Heart left ventricle (tissue), 16 donors: ENCODE data around the gene KRTAP5-1. TPM values are rescaled to one million over a fixed set of nuclear protein-coding genes. Genes with fewer than 3 reads are reported as not detected.
A peak's percentile ranks its signal among the peaks of the same experiment; 100 is the strongest.

Experiments
- ATAC-seq, 4 donors: fragments of 200-7000 bp; cut with Tn5 transposase; one replicate each; pipeline ENCODE4 v1.9.1; 2020 to 2022; ENCODE audit warnings: moderate library complexity in 4 of 4, mild to moderate bottlenecking in 3 of 4, moderate number of reproducible peaks in 1 of 4
- DNase-seq, 5 donors: peaks; one replicate each; pipeline ENCODE4 v3.0.0-alpha.2; 2020
- H3K27ac ChIP-seq, 12 donors: fragments of 200-600 bp; sonication (generic) in 4 of 12; one replicate each; pipeline versions ENCODE4 v1.5.0 to v1.8.0; 2016 to 2022; ENCODE audit warnings: mild to moderate bottlenecking in 2 of 12
- H3K27me3 ChIP-seq, 9 donors: fragments of 200-600 bp; sonication (generic) in 2 of 9; one replicate each; pipeline versions ENCODE4 v1.5.1 to v1.8.0; 2016 to 2022; ENCODE audit warnings: mild to moderate bottlenecking in 3 of 9
- H3K36me3 ChIP-seq, 9 donors: fragments of 200-600 bp; sonication (generic) in 2 of 9; one replicate each; pipeline versions ENCODE4 v1.5.0 to v1.8.0; 2018 to 2022; ENCODE audit warnings: mild to moderate bottlenecking in 2 of 9
- H3K4me1 ChIP-seq, 12 donors: fragments of 200-600 bp; sonication (generic) in 4 of 12; one replicate each; pipeline versions ENCODE4 v1.5.0 to v1.8.0; 2016 to 2022; ENCODE audit warnings: mild to moderate bottlenecking in 3 of 12
- H3K4me3 ChIP-seq, 12 donors: fragments of 200-600 bp; sonication (generic) in 4 of 12; one replicate each; pipeline versions ENCODE4 v1.5.0 to v1.8.0; 2017 to 2022; ENCODE audit warnings: mild to moderate bottlenecking in 9 of 12, moderate library complexity in 4 of 12
- H3K9me3 ChIP-seq, 12 donors: fragments of 200-600 bp; sonication (generic) in 4 of 12; one replicate each; pipeline versions ENCODE4 v1.5.0 to v1.8.0; 2016 to 2022; ENCODE audit warnings: mild to moderate bottlenecking in 1 of 12
- CTCF ChIP-seq, 12 donors: fragments of 200-600 bp; sonication (generic) in 4 of 12; IDR thresholded peaks; one replicate each; pipeline versions ENCODE4 v1.5.0 to v1.8.0; 2018 to 2022; ENCODE audit warnings: antibody characterized with exemption in 12 of 12, mild to moderate bottlenecking in 5 of 12
- POLR2A ChIP-seq, 2 donors: fragments of 450-650 bp; IDR thresholded peaks; one replicate each; pipeline ENCODE4 v1.6.1; 2017; ENCODE audit warnings: antibody characterized with exemption in 2 of 2, mild to moderate bottlenecking in 2 of 2, moderate library complexity in 2 of 2
- WGBS, 4 donors: extraction: QIAGEN DNeasy Blood & Tissue Kit in 2 of 4; methylation state at CpG; one replicate each; pipeline versions ENCODE4 v1.1.5 to v1.1.7; 2013 to 2018; 5-methylcytosine and 5-hydroxymethylcytosine counted together
- intact Hi-C, 10 donors: fragments of 100-400 bp; cut with DNase I; formaldehyde crosslinking; loops; one replicate each; pipeline versions ENCODE4 v1.11.1 to v1.14.2; 2022
- polyA plus RNA-seq, 2 donors: library from polyadenylated mRNA; stranded (reverse); fragments of 200-250 nt; gene quantifications; one replicate each; pipeline ENCODE4 v1.2.3, GENCODE V29; 2013
- total RNA-seq, 9 donors: library from RNA; depleted of rRNA in 2 of 9; stranded (reverse); fragments of >200 nt in 2 of 9; fragmentation: NEBNext Ultra II Directional in 3 of 9; extraction: Animal tissue kit (Norgen Biotek cat#: 25700) in 3 of 9; gene quantifications; one replicate each; pipeline versions ENCODE4 v1.1.0 to v1.2.4, GENCODE V29; 2016 to 2023
- donor health status: ischemic (EF 13 %, LVEDD 7.1; RV severe dilation, severe dysfunction).
- donor health status: healthy with polysubstance abuse.
- donor health status: DM: no; HTN: yes; CAD: no.
- donor health status: DM: no; HTN: no; CAD: no.
- donor health status: ischemic (EF 25% LVEDD 6.9; RV normal size, moderate dysfunction).
- donor health status: ischemic (EF 25% LVEDD 5.7; RV mildly dilated, moderate dysfunction).
- donor health status: healthy.
- donor health status: DM: yes; HTN: yes; CAD: no.
- donor health status: ischemic (EF 35%, LVEDD 5.7; RV mildly dilated, moderate dysfunction).
- donor health status: nonischemic (EF 11% LVEDD 7.7; RV severe dilation, severe dysfunction).
- donor health status: DM: yes; HTN: yes; CAD: no.
- donor health status: PGD.
- donor health status: ischemic (EF 29% LVEDD 5.4; RV normal size, mild dysfunction).
- donor health status: nonischemic (EF 23%, LVEDD 6.1; RV moderate dilation, normal function).

The KRTAP5-1 gene
- total and polyA plus RNA-seq, 11 donors = not detected

- no peak for DNase-seq
Observed at GRCh38 chr11:1560649-1561251, 24.3 kb downstream of the KRTAP5-1 start.

GRCh38 chr11:1560002-1560648, 25.0 kb downstream of the KRTAP5-1 start:
- Histone ChIP-seq H3K36me3 (peaks cover 0 to 59% (median 37%) of the 10 kb centered on the region in 9 donors), H3K4me1 (peaks cover 4 to 60% (median 39%) of the 10 kb centered on the region in 12 donors), H3K27ac (peak overlapping the region; percentile 4 to 99 (median 88)), H3K9me3 (no peaks in the 10 kb centered on the region), H3K4me3 (no peak overlapping the region), H3K27me3 (no peaks in the 10 kb centered on the region)
- intact Hi-C loops = no loop called here
- TF ChIP-seq CTCF (IDR thresholded peaks at IDR 0.05) (no peak), POLR2A (IDR thresholded peaks at IDR 0.05) (no peak)
- no peak for ATAC-seq
- 76 to 86% (median 78%) methylated on average over 9 to 15 of the region's 15 CpGs for WGBS, 4 donors
- DNase-seq = peak in 2 of 5 donors; percentile 15 to 61

More at GRCh38 chr11:1560649-1561251, 24.3 kb downstream of the KRTAP5-1 start:
- H3K27ac ChIP-seq = peak overlapping the region in 9 of 12 donors; percentile 85 to 99 (median 91)
- peaks cover 4 to 60% (median 41%) of the 10 kb centered on the region in 12 donors for H3K4me1 ChIP-seq
- ATAC-seq = no peak
- H3K27me3 ChIP-seq = no peaks in the 10 kb centered on the region
- H3K36me3 ChIP-seq = peaks cover 0 to 65% (median 37%) of the 10 kb centered on the region in 9 donors
- no peaks in the 10 kb centered on the region for H3K9me3 ChIP-seq
- TF ChIP-seq POLR2A (IDR thresholded peaks at IDR 0.05) = no peak
- TF ChIP-seq CTCF (IDR thresholded peaks at IDR 0.05) = peak in 1 of 12 donors; percentile 7
- intact Hi-C loops = no loop called here
- WGBS, 4 donors = 65 to 88% (median 78%) methylated on average over 6 to 8 of the region's 8 CpGs
- H3K4me3 ChIP-seq = no peak overlapping the region

- H3K27me3 ChIP-seq = no peaks in the 10 kb centered on the region
- no peak overlapping the region for H3K4me3 ChIP-seq
- H3K4me1 ChIP-seq = peaks cover 4 to 57% (median 32%) of the 10 kb centered on the region in 12 donors
- H3K9me3 ChIP-seq = no peaks in the 10 kb centered on the region
- TF ChIP-seq POLR2A (IDR thresholded peaks at IDR 0.05) = no peak
- TF ChIP-seq CTCF (IDR thresholded peaks at IDR 0.05) = no peak
- peaks cover 0 to 57% (median 37%) of the 10 kb centered on the region in 9 donors for H3K36me3 ChIP-seq
- peak overlapping the region; percentile 78 to 99 (median 88) for H3K27ac ChIP-seq
- 39 to 56% (median 46%) methylated on average over 10 to 29 of the region's 29 CpGs for WGBS, 4 donors
- intact Hi-C loops = loop anchor here in 1 of 10 donors (2.0 kb wide), 1 partner anchor 13 kb away; the partner anchor contains the start of gene DUSP8
- peak; percentile 83 to 90 (median 86) for ATAC-seq
- DNase-seq = peak; percentile 90 to 96 (median 91)
Observed at GRCh38 chr11:1559111-1559951, 25.8 kb downstream of the KRTAP5-1 start.
